Measurements from ENCODE around the gene GJD2.

DNA sequence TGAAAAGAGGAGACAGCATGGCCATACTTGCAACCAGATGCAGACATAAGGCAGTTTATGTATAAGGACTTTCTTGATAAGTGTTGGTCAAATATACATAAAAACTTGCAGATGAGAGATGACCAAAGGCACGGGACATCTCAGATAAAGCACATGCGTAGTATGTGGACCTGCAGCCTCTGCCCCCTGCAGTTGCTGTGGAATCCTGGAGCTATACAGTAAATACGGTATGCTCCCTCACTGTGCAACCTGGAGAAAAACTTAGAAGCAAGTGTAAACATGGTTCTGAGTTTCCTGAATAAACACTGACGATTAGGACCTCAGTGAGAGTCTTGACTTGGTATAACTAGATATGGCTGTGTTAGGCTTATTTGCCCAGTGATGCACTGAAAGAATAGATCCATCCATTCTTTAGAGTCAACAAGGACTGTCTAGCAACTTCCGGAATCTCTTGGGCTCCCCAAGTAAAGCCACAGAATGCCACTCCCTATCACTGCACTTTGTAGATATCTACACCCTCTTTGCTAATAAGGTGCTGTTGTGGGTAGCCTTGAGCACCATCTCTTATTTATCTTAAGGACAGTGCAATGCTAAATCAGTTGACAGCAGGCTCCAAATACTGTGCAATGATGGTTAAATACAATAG lies 40.2 kb downstream of the GJD2 start:
- no peak for TF ChIP-seq ZFP3 (tag by site-specific recombination; IDR thresholded peaks at IDR 0.05; ENCODE audit: low read depth)
- TF ChIP-seq, protein P1, sequence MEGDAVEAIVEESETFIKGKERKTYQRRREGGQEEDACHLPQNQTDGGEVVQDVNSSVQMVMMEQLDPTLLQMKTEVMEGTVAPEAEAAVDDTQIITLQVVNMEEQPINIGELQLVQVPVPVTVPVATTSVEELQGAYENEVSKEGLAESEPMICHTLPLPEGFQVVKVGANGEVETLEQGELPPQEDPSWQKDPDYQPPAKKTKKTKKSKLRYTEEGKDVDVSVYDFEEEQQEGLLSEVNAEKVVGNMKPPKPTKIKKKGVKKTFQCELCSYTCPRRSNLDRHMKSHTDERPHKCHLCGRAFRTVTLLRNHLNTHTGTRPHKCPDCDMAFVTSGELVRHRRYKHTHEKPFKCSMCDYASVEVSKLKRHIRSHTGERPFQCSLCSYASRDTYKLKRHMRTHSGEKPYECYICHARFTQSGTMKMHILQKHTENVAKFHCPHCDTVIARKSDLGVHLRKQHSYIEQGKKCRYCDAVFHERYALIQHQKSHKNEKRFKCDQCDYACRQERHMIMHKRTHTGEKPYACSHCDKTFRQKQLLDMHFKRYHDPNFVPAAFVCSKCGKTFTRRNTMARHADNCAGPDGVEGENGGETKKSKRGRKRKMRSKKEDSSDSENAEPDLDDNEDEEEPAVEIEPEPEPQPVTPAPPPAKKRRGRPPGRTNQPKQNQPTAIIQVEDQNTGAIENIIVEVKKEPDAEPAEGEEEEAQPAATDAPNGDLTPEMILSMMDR (tag by site-specific recombination; IDR thresholded peaks at IDR 0.05) = no peak
- TF ChIP-seq ZNF830 (tag by site-specific recombination; IDR thresholded peaks at IDR 0.05; ENCODE audit: low read depth) = no peak
- TF ChIP-seq SCRT2 (tag by site-specific recombination; IDR thresholded peaks at IDR 0.05) = no peak
- TF ChIP-seq TCF7L2 (IDR thresholded peaks at IDR 0.05; ENCODE audit: borderline replicate concordance, low read depth, low read length) = no peak

All from HEK293 (cell line).